NT2/D1 (cell line): ENCODE results near the gene MAN1A2.

Source experiments
- SUZ12 ChIP-seq: IDR thresholded peaks from 2 replicates; pipeline ENCODE4 v1.6.1; 2011; ENCODE audit not compliant: insufficient read length, insufficient read depth; ENCODE audit errors: extremely low read depth
- YY1 ChIP-seq: IDR thresholded peaks from 2 replicates; pipeline ENCODE4 v1.6.1; 2011; ENCODE audit not compliant: insufficient read length, insufficient read depth
- ZNF274 ChIP-seq: IDR thresholded peaks from 2 replicates; pipeline ENCODE4 v1.6.1; 2011; ENCODE audit warnings: mild to moderate bottlenecking, low read depth, low read length

GRCh38 chr1:117529683-117530082 lies 162.4 kb downstream of the MAN1A2 start:
- TF ChIP-seq ZNF274 (no peak), YY1 (no peak), SUZ12 (no peak)
